ENCODE measurements around the gene ATP8B1. TPM values are rescaled to one million over a fixed set of nuclear protein-coding genes. Genes with fewer than 3 reads are reported as not detected.
"Not testable (repeated sequence)": the region's sequence is repeated elsewhere in the genome, so short reads cannot be mapped to it uniquely, and the experiment has no call there.

The ATP8B1 gene
- polyA plus RNA-seq, 10 donors, result 3.6 to 7.0 (median 4.3) TPM

- DNase-seq, result no peak
These were observed 74.9 kb downstream of the ATP8B1 start for GRCh38 chr18:57727952-57728807.

DNA sequence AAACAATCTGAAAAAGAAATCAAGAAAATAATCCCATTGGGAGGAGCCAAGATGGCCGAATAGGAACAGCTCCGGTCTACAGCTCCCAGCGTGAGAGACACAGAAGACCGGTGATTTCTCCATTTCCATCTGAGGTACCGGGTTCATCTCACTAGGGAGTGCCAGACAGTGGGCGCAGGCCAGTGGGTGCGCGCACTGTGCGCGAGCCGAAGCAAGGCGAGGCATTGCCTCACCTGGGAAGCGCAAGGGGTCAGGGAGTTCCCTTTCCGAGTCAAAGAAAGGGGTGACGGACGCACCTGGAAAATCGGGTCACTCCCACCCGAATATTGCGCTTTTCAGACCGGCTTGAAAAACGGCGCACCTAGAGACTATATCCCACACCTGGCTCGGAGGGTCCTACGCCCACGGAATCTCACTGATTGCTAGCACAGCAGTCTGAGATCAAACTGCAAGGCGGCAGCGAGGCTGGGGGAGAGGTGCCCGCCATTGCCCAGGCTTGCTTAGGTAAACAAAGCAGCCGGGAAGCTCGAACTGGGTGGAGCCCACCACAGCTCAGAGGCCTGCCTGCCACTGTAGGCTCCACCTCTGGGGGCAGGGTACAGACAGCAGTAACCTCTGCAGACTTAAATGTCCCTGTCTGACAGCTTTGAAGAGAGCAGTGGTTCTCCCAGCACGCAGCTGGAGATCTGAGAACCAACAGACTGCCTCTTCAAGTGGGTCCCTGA, 83.7 kb downstream of the ATP8B1 start:
- DNase-seq, result not testable (repeated sequence)

DNA sequence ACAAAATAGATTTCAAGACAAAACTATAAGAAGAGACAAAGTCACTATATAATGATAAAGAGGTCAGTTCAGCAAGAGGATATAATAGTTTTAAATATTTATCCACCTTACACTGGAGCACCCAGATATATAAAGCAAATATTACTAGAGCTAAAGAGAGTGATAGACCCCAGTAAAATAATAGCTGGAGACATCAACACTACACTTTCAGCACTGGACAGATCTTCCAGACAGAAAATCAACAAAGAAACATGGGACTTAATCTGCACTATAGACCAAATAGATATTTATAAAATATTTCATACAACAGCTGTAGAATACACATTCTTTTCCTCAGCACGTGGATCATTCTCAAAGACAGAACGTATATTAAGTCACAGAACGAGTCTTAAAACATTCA, 86.6 kb downstream of the ATP8B1 start:
- no peak for DNase-seq

GRCh38 chr18:57715671-57716070, 87.4 kb downstream of the ATP8B1 start:
- DNase-seq, result no peak

DNA sequence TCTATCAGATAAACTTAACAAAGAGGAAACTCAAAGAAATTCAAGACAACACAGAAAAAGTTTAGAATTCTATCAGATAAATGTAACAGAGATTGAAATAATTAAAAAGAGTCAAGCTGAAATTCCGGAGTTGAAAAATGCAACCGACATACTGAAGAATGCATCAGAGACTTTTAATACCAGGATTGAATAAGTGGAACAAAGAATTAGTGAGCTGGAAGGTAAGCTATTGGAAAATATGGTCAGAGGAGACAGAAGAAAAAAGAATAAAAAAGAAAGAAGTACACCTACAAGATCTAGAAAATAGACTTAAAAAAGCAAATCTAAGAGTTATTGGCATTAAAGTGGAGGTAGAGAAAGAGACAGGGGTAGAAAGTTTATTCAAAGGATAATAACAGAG, 88.0 kb downstream of the ATP8B1 start:
- DNase-seq, result no peak

DNA sequence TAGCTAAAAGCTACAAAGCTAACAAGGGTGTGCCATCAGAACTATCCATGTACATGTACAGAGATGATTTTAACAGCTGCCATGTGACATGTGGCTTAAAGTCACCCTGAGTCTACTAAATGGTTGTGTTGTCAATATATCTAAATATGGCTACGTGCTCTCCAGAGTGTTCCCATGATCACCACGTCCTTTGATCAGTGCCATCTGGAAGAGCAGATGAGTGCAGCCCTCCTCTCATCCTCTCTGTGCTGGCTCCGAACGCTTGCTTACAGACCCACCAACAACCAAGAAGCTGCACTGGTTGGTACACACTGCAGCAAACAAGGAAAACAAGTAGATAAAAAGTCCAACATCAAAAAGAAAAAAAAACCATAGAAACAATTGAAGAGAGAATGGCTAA, 92.9 kb downstream of the ATP8B1 start:
- DNase-seq, result no peak

DNA sequence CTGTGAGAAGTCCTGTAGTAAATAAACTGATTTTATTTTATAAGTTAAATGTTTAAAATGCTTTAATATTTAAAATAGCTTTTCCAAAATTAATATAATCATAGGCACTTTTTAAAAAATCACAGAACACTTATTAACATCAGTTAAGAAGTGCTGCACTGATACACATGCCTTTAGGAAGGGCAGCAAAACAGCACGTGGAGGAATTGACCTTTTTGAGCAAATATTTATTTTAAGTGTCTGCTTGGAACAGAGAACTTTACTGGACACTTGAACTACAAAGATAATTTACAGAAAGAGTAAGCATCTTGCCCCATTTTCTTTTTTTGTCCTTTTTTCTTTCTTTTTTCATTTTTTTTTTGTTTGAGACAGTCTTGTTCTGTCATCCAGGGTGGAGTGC, 93.8 kb downstream of the ATP8B1 start:
- DNase-seq, result no peak

DNA sequence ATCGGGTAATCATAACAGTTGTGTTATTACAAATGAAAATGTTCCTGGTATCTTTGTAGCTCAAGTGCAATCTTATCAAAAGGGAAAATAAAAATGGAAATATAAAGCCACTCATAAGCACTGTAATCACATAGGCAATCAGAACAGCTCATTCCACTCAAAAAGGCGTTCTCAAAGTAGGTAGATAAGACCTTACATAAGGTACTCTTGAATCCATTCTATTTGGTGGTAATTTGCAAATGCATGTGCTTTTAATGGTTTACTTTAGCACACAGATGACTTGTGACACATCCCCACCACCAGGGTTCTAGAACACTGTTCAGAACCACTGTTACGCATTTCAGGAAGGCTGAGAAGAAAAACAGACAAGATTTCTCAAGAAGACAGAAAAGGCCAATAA, 94.8 kb downstream of the ATP8B1 start:
- no peak for DNase-seq

DNA sequence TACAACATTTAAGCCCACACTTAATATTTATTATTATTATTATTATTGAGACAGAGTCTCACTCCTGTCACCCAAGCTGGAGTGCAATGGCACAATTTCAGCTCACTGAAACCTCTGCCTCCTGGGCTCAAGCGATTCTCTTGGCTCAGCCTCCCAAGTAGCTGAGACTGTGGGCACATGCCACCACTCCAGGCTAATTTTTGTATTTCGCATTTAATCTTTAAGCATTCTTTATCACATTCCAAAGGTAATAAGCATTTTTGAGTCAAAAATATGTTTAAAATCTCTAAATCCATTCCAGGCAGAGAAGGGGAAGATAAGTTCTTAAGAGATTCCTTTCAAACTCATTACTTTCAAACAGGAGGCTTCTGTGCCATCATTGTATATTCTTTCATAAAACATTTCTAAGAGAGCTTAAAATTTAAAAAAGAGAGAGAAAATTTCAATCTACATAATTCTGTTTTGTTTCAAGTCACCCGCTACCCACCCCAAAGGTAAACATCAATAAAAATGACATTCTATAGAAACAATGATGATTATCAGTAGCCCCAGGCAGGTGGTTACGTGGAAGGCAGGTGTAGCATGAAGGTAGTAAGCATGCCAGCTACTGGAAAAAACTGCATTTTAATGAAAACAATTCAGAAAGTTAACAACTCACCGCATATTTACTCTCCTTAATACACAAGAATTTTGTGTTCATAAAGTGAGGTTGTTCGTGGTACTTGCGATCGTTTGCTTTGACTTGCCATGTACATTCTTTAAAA, 97.1 kb downstream of the ATP8B1 start:
- no peak for DNase-seq

DNA sequence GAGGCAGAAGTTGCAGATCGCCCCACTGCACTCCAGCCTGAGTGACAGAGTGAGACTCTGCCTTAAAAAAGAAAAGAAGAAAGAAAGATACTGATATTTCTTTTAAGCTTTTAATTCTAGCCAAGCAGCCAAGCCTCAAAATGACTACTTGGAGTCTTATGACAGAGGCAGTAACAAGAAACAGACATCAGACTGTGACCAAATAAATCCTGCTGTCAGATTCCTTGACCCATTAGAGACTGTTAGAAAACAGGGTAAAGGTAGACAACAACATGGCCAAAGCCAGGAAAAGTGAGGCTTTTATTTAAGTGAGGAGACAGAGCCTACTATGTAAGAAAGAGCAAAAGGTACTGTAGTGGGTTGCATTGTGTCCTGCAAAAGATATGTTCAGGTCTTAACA, 98.1 kb downstream of the ATP8B1 start:
- no peak for DNase-seq

GRCh38 chr18:57698571-57699276, 104.4 kb downstream of the ATP8B1 start:
- peak; percentile 42 to 65 (median 63) for DNase-seq

GRCh38 chr18:57697426-57697825, 105.7 kb downstream of the ATP8B1 start:
- DNase-seq, result peak in 2 of 3 donors; percentile 26 to 53

DNA sequence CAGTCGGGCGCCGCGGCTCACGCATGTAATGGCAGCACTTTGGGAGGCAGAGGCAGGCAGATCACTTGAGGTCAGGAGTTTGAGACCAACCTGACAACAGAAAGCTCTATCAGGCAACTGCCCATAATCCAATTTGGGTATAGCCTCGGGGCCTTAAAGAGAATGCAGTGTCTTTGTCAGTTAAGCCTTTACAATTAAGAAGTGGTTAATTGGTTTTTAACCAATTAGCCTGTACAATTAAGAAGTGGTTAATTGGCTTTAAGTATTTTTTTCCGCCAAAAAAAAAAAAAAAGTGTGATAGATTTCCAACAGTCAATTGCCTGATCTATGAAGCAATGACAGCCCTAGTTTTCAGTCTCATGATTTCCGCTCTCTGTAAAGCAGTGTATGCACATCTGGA, 106.8 kb downstream of the ATP8B1 start:
- no peak for DNase-seq

GRCh38 chr18:57691363-57691762, 111.8 kb downstream of the ATP8B1 start:
- DNase-seq, result no peak

DNA sequence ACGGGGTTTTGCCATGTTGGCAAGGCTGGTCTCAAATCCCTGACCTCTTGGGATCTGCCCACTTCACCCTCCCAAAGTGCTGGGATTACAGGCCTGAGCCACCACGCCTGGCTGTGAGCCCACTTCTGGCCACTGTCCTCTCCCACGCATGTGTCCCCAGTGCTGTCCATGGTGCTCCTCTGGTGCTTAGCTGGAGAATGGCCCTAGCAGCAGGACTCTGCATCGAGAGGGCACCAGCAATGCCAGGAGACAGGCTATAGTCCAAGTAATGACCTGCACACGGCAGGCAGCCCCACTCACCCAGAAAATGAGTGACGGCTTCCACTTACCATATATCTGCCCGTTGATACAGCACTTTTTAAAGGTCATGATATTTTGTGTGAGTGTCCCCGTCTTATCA, 115.1 kb downstream of the ATP8B1 start:
- no peak for DNase-seq

DNA sequence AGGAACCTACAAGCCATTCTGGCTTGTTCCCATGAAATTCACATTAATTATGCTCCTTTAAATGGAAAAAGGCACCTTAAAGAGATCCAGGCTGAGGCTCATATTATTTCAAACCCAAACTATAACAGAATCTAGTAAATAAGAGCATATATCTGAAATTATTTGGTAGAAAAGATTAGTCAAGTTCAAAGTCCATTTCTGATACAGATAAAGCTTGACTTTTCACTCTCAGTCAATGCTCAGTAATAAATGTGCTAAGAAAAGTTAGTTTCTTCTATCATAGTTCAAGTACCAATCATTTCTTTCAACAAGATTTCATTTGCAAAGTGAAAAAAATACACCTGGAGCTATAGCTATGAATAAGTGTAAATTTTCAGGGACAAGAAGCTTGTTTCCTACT, 119.6 kb downstream of the ATP8B1 start:
- no peak for DNase-seq

DNA sequence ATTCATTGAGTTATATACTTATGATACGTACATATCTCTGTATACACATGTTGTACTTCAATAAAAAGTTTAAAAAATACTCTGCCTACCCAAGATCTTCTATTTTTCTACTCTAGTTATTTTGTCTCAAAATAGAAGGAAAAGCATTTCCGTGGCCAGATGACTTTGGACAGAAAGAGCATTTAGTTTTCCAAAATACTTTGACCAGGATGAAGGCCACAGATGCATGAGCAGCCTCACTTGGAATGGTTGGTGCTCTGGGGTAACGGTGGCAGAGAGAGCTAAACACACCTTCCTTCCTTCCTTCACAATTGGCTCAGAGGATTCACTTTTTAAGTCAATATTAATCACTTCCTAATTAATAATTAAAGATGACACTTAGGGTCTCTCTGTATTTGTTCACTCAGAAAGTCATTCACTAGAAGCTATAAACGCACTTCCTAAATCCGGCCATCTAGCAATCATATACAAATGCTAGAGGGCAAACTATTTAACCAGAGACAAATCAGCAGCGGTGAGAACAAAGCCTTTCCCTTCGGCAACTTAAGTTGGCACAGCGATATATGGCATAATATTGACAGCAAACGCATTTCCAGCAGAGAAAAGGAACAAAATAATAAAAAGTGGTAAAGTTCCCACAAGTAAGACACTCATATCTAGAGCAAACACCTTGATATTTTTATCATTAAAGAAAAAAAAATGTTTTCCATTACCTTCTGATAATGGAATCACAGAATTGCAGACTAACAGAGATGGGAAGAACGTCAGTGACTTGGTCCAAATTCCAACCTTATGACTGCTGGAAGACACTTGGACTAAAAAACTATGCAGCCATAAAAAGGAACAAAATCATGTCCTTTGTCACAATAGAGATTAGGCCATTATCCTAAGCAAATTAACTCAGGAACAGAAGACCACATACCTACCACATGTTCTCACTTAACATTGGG, 125.6 kb downstream of the ATP8B1 start:
- DNase-seq, result peak in 2 of 3 donors; percentile 24 to 39

DNA sequence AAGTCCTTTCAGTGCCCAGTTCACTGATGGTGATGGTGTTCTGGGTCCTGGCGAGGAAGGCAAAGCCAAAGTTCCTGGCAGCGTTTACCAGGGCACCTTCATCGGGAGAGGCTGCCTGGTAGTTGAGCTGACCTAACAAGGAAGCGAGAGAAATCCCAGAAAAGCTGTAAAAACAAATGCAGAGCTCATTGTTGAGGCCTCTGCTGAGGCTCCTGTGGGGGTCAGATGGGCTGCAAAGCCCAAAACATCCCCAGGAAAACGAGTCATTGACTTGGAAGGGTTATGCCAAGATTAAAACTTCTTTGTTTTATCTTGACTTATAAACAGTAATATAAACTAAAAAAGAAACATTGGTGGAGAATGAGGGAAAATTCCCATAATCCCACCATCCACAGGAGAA, 128.2 kb downstream of the ATP8B1 start:
- DNase-seq, result no peak

DNA sequence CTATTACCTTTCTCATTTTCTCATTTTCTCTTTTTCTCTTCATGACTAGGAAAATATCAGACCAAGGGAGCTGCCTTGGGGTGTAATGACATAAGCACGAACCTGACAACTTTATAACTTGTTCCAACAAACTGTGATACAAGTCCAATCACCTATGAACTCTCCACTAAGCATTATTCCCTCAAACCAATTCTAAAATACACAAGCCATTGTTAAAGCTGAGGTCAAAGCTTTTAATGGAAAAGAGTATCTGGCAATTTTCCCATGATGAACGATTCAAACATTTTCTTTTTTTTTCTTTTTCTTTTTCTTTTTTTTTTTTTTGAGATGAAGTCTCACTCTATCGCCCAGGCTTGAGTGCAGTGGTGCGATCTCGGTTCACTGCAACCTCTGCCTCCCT, 133.1 kb downstream of the ATP8B1 start:
- DNase-seq, result no peak

DNA sequence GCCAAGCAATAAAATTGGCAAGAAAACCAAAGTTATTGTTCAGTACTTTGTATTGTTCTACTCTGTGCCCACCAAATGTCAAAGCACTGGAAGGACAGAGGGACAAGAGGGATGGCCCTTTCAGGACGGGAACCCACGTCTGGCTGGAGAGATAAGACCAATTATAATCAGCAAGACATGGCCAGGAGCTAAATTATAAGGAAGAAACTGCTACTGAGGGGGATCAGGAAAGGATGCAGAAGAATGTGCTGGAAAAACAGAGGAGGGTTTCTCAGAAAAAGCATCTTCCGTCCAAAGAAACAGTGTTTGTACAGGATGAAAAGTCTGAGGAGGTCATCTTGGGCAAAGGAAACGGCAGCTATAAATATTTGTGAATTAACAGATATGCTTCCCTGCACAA, 135.1 kb downstream of the ATP8B1 start:
- DNase-seq, result no peak
